ENCODE results near the gene DBN1.

The DBN1 gene

DNA sequence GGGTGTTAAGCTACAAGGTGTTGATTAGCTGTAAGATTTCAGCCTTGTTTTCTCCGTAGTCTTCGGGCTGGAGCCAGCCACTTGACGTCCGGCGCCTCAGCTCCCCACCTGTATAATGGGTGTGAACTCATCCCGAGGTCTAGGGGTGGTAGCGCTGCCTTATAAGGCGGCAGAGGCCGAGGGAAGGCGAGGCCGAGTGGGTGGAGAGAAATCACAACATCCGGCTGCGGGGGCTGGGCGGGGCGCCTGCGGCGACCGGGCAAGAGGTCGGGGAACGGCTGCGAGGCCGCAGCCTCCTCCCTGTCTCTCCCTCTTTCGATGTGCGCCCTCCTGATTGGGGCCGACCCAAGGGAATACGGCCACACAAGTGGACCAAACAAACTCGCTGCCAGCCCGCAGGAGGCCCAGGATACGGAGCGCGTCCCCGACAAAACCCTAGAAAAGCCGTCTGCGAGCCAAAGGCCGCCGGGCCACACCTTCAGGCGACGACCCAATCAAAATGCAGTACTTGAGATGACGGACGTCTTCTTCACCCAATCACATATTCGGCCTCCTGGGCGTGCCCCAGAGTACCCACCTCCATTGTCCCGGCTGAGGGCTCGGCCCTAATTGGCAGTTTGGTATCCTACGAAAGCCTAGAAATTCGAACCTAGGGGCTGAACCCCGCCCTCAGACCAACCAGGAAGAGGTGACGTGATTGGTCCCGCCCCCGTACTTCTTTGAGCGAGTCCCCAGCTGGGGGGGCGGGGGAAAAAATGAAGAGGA is 47.5 kb downstream of the DBN1 start:
- Histone ChIP-seq H2AFZ (ENCODE audit: low read length) (peak overlapping the region; percentile 95), H2BK12ac (ENCODE audit: low read length) (peak overlapping the region; percentile 86), H2AK5ac (ENCODE audit: low read depth, low read length) (peak overlapping the region; percentile 80), H3K4me1 (ENCODE audit: control insufficient read depth in 2 of 2, insufficient read depth in 1 of 2, low read depth in 1 of 2, low read length in 2 of 2) (peaks cover 15 to 16% of the 10 kb centered on the region in 2 donors), H2BK120ac (ENCODE audit: low read depth, low read length) (no peak overlapping the region), H3K79me1 (ENCODE audit: low read depth, low read length) (peaks cover 4% of the 10 kb centered on the region), H3K27ac (replicated peaks; ENCODE audit: low read length) (peak overlapping the region; percentile 98), H3K9ac (ENCODE audit: low read depth, low read length, poor library complexity) (peak overlapping the region; percentile 65), H3K14ac (ENCODE audit: low read length) (no peak overlapping the region), H3K4me2 (ENCODE audit: insufficient read depth, low read length, poor library complexity, severe bottlenecking) (peak overlapping the region; percentile 73), H2BK15ac (ENCODE audit: low read length) (no peak overlapping the region), H3K4me3 (ENCODE audit: low read length in 2 of 2) (peak overlapping the region; percentile 83 to 87), H3K4ac (ENCODE audit: low read length) (no peak overlapping the region), H4K8ac (ENCODE audit: low read depth, low read length) (no peak overlapping the region), H3K36me3 (replicated peaks in 1 of 2; ENCODE audit: control insufficient read depth in 2 of 2, insufficient read depth in 2 of 2, low read length in 2 of 2) (peaks cover 0 to 14% of the 10 kb centered on the region in 2 donors), H3K9me3 (replicated peaks in 1 of 2; ENCODE audit: control insufficient read depth in 2 of 2, insufficient read depth in 1 of 2, low read depth in 1 of 2, low read length in 2 of 2) (no peaks in the 10 kb centered on the region), H3K23ac (ENCODE audit: low read depth, low read length, poor library complexity) (peak overlapping the region; percentile 95), H4K91ac (ENCODE audit: low read depth, low read length, poor library complexity) (peak overlapping the region; percentile 12), H3K18ac (ENCODE audit: low read length) (peak overlapping the region; percentile 97), H2BK5ac (ENCODE audit: low read length) (peak overlapping the region; percentile 79), H3K27me3 (ENCODE audit: control insufficient read depth in 3 of 3, insufficient read depth in 3 of 3, low read depth in 1 of 3, low read length in 3 of 3) (peaks cover 0 to 5% (median 0%) of the 10 kb centered on the region in 3 experiments)
- no CpG with 5 or more reads among the region's 52 CpGs for WGBS, 2 donors (ENCODE audit: extremely low coverage in 2 of 2, insufficient read length in 2 of 2, insufficient replicate concordance in 1 of 2)
- DNase-seq (ENCODE audit: low spot score), result peak; percentile 100

GRCh38 chr5:177425196-177425800 is 48.1 kb downstream of the DBN1 start:
- H3K9ac ChIP-seq (ENCODE audit: low read depth, low read length, poor library complexity), result no peak overlapping the region

DNA sequence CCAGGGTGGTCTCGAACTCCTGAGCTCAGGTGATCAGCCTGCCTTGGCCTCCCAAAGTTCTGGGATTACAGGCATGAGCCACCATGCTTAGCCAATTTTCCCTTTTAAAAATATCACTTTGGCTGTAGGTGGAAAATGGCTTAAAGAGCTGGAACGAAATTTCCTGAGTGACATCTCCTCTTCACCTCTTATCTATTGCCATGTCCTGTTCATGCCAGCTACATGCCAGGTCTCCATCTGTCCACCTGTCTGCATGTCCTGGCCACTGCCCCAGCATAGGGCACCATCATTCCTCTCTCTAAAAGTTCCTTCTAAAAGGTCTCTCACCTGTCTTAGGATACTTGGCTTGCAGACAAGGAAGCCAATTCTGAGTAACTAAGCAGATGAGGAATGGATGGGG is 49.8 kb downstream of the DBN1 start:
- Histone ChIP-seq H4K8ac (ENCODE audit: low read depth, low read length) (no peak overlapping the region), H3K27ac (replicated peaks; ENCODE audit: low read length) (no peak overlapping the region), H2BK15ac (ENCODE audit: low read length) (no peak overlapping the region), H3K9me3 (replicated peaks in 1 of 2; ENCODE audit: control insufficient read depth in 2 of 2, insufficient read depth in 1 of 2, low read depth in 1 of 2, low read length in 2 of 2) (no peaks in the 10 kb centered on the region), H3K23ac (ENCODE audit: low read depth, low read length, poor library complexity) (no peak overlapping the region), H2BK120ac (ENCODE audit: low read depth, low read length) (no peak overlapping the region), H3K4me1 (ENCODE audit: control insufficient read depth in 2 of 2, insufficient read depth in 1 of 2, low read depth in 1 of 2, low read length in 2 of 2) (peaks cover 15% of the 10 kb centered on the region in 2 donors), H2AFZ (ENCODE audit: low read length) (no peak overlapping the region), H2BK5ac (ENCODE audit: low read length) (no peak overlapping the region), H3K27me3 (ENCODE audit: control insufficient read depth in 3 of 3, insufficient read depth in 3 of 3, low read depth in 1 of 3, low read length in 3 of 3) (peaks cover 0 to 5% (median 0%) of the 10 kb centered on the region in 3 experiments), H3K9ac (ENCODE audit: low read depth, low read length, poor library complexity) (no peak overlapping the region), H3K18ac (ENCODE audit: low read length) (no peak overlapping the region), H2AK5ac (ENCODE audit: low read depth, low read length) (no peak overlapping the region), H4K91ac (ENCODE audit: low read depth, low read length, poor library complexity) (no peak overlapping the region), H3K4me3 (ENCODE audit: low read length in 2 of 2) (no peak overlapping the region), H3K4me2 (ENCODE audit: insufficient read depth, low read length, poor library complexity, severe bottlenecking) (no peak overlapping the region), H3K36me3 (replicated peaks in 1 of 2; ENCODE audit: control insufficient read depth in 2 of 2, insufficient read depth in 2 of 2, low read length in 2 of 2) (no peaks in the 10 kb centered on the region), H2BK12ac (ENCODE audit: low read length) (no peak overlapping the region), H3K4ac (ENCODE audit: low read length) (no peak overlapping the region), H3K14ac (ENCODE audit: low read length) (no peak overlapping the region), H3K79me1 (ENCODE audit: low read depth, low read length) (peaks cover 2% of the 10 kb centered on the region)
- no peak for DNase-seq (ENCODE audit: low spot score)
- WGBS, 2 donors (ENCODE audit: extremely low coverage in 2 of 2, insufficient read length in 2 of 2, insufficient replicate concordance in 1 of 2), result no CpG with 5 or more reads among the region's 2 CpGs

More at GRCh38 chr5:177425196-177425800, 48.1 kb downstream of the DBN1 start:
- H3K27me3 ChIP-seq (ENCODE audit: control insufficient read depth in 3 of 3, insufficient read depth in 3 of 3, low read depth in 1 of 3, low read length in 3 of 3), result peaks cover 0 to 5% (median 0%) of the 10 kb centered on the region in 3 experiments
- peak overlapping the region; percentile 98 for H3K27ac ChIP-seq (replicated peaks; ENCODE audit: low read length)
- no peak overlapping the region for H3K14ac ChIP-seq (ENCODE audit: low read length)
- DNase-seq (ENCODE audit: low spot score), result no peak
- H3K9me3 ChIP-seq (replicated peaks in 1 of 2; ENCODE audit: control insufficient read depth in 2 of 2, insufficient read depth in 1 of 2, low read depth in 1 of 2, low read length in 2 of 2), result no peaks in the 10 kb centered on the region
- peak overlapping the region; percentile 79 for H2BK5ac ChIP-seq (ENCODE audit: low read length)
- WGBS, 2 donors (ENCODE audit: extremely low coverage in 2 of 2, insufficient read length in 2 of 2, insufficient replicate concordance in 1 of 2), result no CpG with 5 or more reads among the region's 13 CpGs
- no peak overlapping the region for H2BK15ac ChIP-seq (ENCODE audit: low read length)
- peak overlapping the region; percentile 80 for H2AK5ac ChIP-seq (ENCODE audit: low read depth, low read length)
- peaks cover 15 to 16% of the 10 kb centered on the region in 2 donors for H3K4me1 ChIP-seq (ENCODE audit: control insufficient read depth in 2 of 2, insufficient read depth in 1 of 2, low read depth in 1 of 2, low read length in 2 of 2)
- H3K36me3 ChIP-seq (replicated peaks in 1 of 2; ENCODE audit: control insufficient read depth in 2 of 2, insufficient read depth in 2 of 2, low read length in 2 of 2), result peaks cover 0 to 7% of the 10 kb centered on the region in 2 donors
- H3K4me3 ChIP-seq (ENCODE audit: low read length in 2 of 2), result peak overlapping the region; percentile 59 to 83
- H3K18ac ChIP-seq (ENCODE audit: low read length), result peak overlapping the region; percentile 92
- H4K91ac ChIP-seq (ENCODE audit: low read depth, low read length, poor library complexity), result peak overlapping the region; percentile 12
- H3K4me2 ChIP-seq (ENCODE audit: insufficient read depth, low read length, poor library complexity, severe bottlenecking), result peak overlapping the region; percentile 73
- peak overlapping the region; percentile 95 for H2AFZ ChIP-seq (ENCODE audit: low read length)
- H3K79me1 ChIP-seq (ENCODE audit: low read depth, low read length), result peaks cover 4% of the 10 kb centered on the region
- H3K23ac ChIP-seq (ENCODE audit: low read depth, low read length, poor library complexity), result peak overlapping the region; percentile 95
- no peak overlapping the region for H2BK120ac ChIP-seq (ENCODE audit: low read depth, low read length)
- no peak overlapping the region for H3K4ac ChIP-seq (ENCODE audit: low read length)
- H4K8ac ChIP-seq (ENCODE audit: low read depth, low read length), result no peak overlapping the region
- peak overlapping the region; percentile 16 for H2BK12ac ChIP-seq (ENCODE audit: low read length)
